Hepatocyte (in vitro differentiated cells): Measurements from ENCODE around the gene NIPA2. TPM values are rescaled to one million over a fixed set of nuclear protein-coding genes. Genes with fewer than 3 reads are reported as not detected.

Source experiments
- DNase-seq: peaks from one replicate; pipeline ENCODE4 v3.0.0-alpha.2; 2016; ENCODE audit warnings: low spot score
- H2AFZ ChIP-seq: fragments of 200-600 bp; sonication (generic); 2 replicates; pipeline ENCODE4 v1.6.0; 2016; ENCODE audit warnings: antibody characterized with exemption, mild to moderate bottlenecking
- H3K27ac ChIP-seq: fragments of 200-600 bp; sonication (generic); 2 replicates; pipeline ENCODE4 v1.5.1; 2016; ENCODE audit warnings: mild to moderate bottlenecking
- H3K27me3 ChIP-seq: fragments of 200-600 bp; sonication (generic); 2 replicates; pipeline ENCODE4 v1.6.1; 2016
- H3K36me3 ChIP-seq: fragments of 200-600 bp; sonication (generic); replicated peaks from 2 replicates; pipeline ENCODE4 v1.5.1; 2016; ENCODE audit warnings: low read depth; ENCODE audit not compliant: insufficient read depth
- H3K4me1 ChIP-seq: fragments of 200-600 bp; sonication (generic); 2 replicates; pipeline ENCODE4 v1.5.1; 2016; ENCODE audit warnings: mild to moderate bottlenecking, moderate library complexity; ENCODE audit not compliant: insufficient read depth
- H3K4me2 ChIP-seq: fragments of 200-600 bp; sonication (generic); 2 replicates; pipeline ENCODE4 v1.6.0; 2016
- H3K4me3 ChIP-seq: fragments of 200-600 bp; sonication (generic); 2 replicates; pipeline ENCODE4 v1.5.1; 2016; ENCODE audit warnings: mild to moderate bottlenecking
- H3K79me2 ChIP-seq: fragments of 200-600 bp; sonication (generic); 2 replicates; pipeline ENCODE4 v1.6.0; 2017; ENCODE audit warnings: mild to moderate bottlenecking
- H3K9me2 ChIP-seq: fragments of 200-600 bp; sonication (generic); replicated peaks from 2 replicates; pipeline ENCODE4 v1.6.0; 2017; ENCODE audit warnings: mild to moderate bottlenecking; ENCODE audit not compliant: insufficient read depth
- H3K9me3 ChIP-seq: fragments of 200-600 bp; sonication (generic); 2 replicates; pipeline ENCODE4 v1.5.1; 2016; ENCODE audit warnings: low read depth, mild to moderate bottlenecking
- H4K20me1 ChIP-seq: fragments of 200-600 bp; sonication (generic); 2 replicates; pipeline ENCODE4 v1.6.0; 2016; ENCODE audit warnings: mild to moderate bottlenecking; ENCODE audit not compliant: insufficient read depth, poor library complexity, severe bottlenecking
- EZH2 ChIP-seq: fragments of 200-600 bp; sonication (generic); IDR thresholded peaks from 2 replicates; pipeline ENCODE4 v1.6.1; 2016; ENCODE audit warnings: antibody characterized with exemption, mild to moderate bottlenecking, borderline replicate concordance
- EZH2phosphoT487 ChIP-seq: fragments of 200-600 bp; sonication (generic); IDR thresholded peaks from one replicate; pipeline ENCODE4 v1.6.1; 2018; ENCODE audit warnings: antibody characterized with exemption, mild to moderate bottlenecking, low read depth, moderate library complexity; ENCODE audit not compliant: unreplicated experiment, severe bottlenecking
- WGBS: methylation state at CpG from one replicate; pipeline ENCODE4 v1.1.6; 2016; ENCODE audit warnings: low lambda C conversion rate; ENCODE audit errors: missing lambda C conversion rate; 5-methylcytosine and 5-hydroxymethylcytosine counted together
- polyA plus RNA-seq: library from polyadenylated mRNA; unstranded; fragments of >200 nt; fragmentation: Nextera tagmentation; extraction: Ambion mirVana; gene quantifications from 2 replicates; pipeline ENCODE4 v1.2.1, GENCODE V29; 2016
- total RNA-seq: library from RNA; depleted of rRNA; stranded (reverse); fragments of >200 nt; gene quantifications from 2 replicates; pipeline ENCODE4 v1.2.3, GENCODE V29; 2014
- TF ChIP-seq, protein P1 (sequence below): fragments of 200-600 bp; sonication (generic); IDR thresholded peaks from 2 replicates; pipeline ENCODE4 v1.5.1; 2016; ENCODE audit warnings: antibody characterized with exemption, mild to moderate bottlenecking; ENCODE audit not compliant: poor library complexity

Gene NIPA2
- total and polyA plus RNA-seq, 2 experiments from 2014 or later, result 52.7 to 77.2 TPM

DNA sequence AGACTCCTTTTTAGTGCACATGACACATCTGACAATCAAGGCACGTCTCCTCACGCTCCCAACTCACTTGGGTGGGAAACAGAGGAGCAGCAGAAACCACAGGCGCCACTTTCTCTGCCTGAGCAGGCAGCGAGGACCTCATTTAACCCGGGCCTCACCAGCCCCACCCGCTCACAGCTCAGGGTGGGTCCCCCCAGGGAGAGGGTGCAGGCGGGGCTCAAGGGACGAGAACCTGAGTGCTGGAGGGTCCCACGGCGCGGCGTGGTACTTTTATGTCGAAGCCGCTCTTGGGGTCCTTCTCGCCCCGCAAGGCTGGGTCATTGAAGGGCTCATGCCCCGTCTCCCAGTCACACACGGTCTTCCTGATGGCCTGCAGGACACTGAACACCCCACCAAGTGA, 79.1 kb downstream of the NIPA2 start:
- Histone ChIP-seq H3K36me3 (no peaks in the 10 kb centered on the region), H3K9me3 (no peaks in the 10 kb centered on the region), H3K4me2 (no peak overlapping the region), H3K4me3 (no peak overlapping the region), H3K79me2 (no peaks in the 10 kb centered on the region), H3K4me1 (no peaks in the 10 kb centered on the region), H3K27me3 (no peaks in the 10 kb centered on the region), H3K27ac (no peak overlapping the region), H3K9me2 (no peaks in the 10 kb centered on the region), H4K20me1 (no peaks in the 10 kb centered on the region), H2AFZ (no peak overlapping the region)
- over 99% methylated on average over 18 of the region's 18 CpGs for WGBS
- DNase-seq, result no peak
- TF ChIP-seq EZH2 (no peak), EZH2phosphoT487 (no peak)
- TF ChIP-seq, protein P1, sequence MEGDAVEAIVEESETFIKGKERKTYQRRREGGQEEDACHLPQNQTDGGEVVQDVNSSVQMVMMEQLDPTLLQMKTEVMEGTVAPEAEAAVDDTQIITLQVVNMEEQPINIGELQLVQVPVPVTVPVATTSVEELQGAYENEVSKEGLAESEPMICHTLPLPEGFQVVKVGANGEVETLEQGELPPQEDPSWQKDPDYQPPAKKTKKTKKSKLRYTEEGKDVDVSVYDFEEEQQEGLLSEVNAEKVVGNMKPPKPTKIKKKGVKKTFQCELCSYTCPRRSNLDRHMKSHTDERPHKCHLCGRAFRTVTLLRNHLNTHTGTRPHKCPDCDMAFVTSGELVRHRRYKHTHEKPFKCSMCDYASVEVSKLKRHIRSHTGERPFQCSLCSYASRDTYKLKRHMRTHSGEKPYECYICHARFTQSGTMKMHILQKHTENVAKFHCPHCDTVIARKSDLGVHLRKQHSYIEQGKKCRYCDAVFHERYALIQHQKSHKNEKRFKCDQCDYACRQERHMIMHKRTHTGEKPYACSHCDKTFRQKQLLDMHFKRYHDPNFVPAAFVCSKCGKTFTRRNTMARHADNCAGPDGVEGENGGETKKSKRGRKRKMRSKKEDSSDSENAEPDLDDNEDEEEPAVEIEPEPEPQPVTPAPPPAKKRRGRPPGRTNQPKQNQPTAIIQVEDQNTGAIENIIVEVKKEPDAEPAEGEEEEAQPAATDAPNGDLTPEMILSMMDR, result no peak

Other genes with a start within 250 kb of the NIPA2 start
- 15.1 and 17.9 TPM in 2 replicates for gene NIPA1, start 52.0 kb upstream of the NIPA2 start, total RNA-seq
- gene NIPA1, start 52.0 kb upstream of the NIPA2 start, polyA plus RNA-seq, result 8.0 and 13.4 TPM in 2 replicates
- gene CYFIP1, start 141.7 kb downstream of the NIPA2 start, total RNA-seq, result 83.4 and 92.2 TPM in 2 replicates
- 56.5 and 73.4 TPM in 2 replicates for gene CYFIP1, start 141.7 kb downstream of the NIPA2 start, polyA plus RNA-seq
- 21.0 and 29.4 TPM in 2 replicates for gene TUBGCP5, start 200.9 kb downstream of the NIPA2 start, total RNA-seq
- 9.6 and 14.3 TPM in 2 replicates for gene TUBGCP5, start 200.9 kb downstream of the NIPA2 start, polyA plus RNA-seq